GM18909 (cell line): Measurements from ENCODE around the gene UCKL1.
"Not testable (repeated sequence)": the region's sequence is repeated elsewhere in the genome, so short reads cannot be mapped to it uniquely, and the experiment has no call there.

Experiments
- ATAC-seq: cut with Tn5 transposase; IDR thresholded peaks from one replicate; pipeline ENCODE4 v1.9.1; 2021; ENCODE audit warnings: mild to moderate bottlenecking; ENCODE audit not compliant: unreplicated experiment, poor library complexity

Gene UCKL1

GRCh38 chr20:63973160-63973479, 16.9 kb upstream of the UCKL1 start:
- ATAC-seq, result no peak

DNA sequence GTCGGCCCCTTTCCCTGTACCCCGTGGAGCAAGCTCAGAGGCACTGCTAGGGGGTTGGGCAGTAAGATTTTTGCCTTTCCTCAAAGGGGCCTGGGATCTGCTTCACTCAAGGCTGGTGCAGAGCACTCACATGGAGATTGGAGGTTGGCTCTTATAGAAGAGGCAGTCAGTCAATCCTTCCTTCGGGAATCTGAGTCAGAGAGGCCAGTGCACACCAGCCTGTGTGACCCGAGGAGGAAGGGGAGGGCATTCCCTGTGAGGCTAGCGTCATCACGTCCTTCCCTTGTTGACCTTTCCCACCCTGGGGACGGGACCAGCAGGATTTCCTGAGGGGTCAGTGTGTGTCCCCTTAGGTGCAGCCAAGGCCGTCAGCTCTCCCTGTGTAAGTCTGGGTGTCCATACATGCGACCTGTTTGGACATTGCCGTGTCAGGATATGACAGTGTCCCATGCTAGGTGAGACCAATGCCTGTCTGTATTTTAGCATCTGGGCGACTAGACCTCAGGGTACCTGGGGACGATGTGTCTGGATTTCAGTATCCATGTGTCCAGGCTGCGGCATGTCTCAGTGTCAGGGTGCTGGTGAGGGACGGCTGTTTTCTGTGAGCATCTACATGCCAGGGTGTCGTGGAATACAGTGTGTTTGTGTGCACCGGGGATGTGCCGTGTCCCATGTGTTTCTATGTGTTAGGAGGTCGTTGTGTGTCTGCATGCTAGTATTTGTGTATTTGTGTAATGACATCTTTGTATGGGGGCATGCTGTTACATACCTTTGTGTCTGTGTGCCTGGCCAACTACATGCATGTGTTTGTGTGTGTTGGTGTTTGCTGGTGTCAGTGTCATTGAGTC, 16.3 kb upstream of the UCKL1 start:
- ATAC-seq, result no peak

DNA sequence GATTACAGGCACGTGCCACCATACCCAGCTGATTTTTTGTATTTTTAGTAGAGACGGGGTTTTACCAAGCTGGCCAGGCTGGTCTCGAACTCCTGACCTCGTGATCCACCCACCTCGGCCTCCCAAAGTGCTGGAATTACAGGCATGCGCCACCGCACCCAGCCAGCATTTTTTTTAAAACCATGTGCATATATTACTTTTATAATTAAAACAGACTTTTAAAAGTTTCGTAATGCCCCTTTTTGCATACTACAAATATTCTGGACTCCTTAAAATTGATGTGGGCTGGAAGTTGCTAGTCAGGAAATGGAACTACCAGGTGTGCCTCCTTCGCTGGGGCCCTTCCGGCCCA, 15.7 kb upstream of the UCKL1 start:
- not testable (repeated sequence) for ATAC-seq

DNA sequence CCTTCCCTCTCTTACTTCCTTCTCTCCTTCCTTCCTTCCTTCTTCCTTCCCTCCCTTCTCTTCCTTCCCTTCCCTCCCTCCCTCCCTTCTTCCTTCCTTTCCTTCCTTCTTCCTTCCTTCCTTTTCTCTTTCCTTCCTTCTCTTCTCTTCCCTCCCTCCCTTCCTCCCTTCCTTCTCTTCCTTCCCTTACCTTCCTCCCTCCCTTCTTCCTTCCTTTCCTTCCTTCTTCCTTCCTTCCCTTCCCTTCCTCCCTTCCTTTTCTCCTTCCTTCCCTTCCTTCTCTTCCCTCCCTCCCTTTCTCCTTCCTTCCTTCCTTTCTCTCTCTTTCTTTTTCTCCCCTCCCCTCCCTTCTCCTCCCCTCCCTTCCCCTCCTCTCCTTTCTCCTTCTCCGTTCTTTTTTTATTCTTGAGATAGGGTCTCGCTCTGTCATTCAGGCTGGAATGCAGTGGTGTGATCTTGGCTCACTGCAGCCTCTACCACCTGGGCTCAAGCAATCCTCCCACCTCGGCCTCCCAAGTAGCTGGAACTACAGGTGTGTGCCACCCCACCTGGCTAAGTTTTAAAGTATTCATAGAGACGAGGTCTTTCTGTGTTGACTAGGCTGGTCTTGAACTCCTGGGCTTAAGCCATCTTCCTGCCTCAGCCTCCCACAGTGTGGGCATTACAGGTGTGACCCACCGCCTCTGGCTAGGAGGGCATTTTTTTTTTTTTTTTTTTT, 14.7 kb upstream of the UCKL1 start:
- ATAC-seq, result no peak

DNA sequence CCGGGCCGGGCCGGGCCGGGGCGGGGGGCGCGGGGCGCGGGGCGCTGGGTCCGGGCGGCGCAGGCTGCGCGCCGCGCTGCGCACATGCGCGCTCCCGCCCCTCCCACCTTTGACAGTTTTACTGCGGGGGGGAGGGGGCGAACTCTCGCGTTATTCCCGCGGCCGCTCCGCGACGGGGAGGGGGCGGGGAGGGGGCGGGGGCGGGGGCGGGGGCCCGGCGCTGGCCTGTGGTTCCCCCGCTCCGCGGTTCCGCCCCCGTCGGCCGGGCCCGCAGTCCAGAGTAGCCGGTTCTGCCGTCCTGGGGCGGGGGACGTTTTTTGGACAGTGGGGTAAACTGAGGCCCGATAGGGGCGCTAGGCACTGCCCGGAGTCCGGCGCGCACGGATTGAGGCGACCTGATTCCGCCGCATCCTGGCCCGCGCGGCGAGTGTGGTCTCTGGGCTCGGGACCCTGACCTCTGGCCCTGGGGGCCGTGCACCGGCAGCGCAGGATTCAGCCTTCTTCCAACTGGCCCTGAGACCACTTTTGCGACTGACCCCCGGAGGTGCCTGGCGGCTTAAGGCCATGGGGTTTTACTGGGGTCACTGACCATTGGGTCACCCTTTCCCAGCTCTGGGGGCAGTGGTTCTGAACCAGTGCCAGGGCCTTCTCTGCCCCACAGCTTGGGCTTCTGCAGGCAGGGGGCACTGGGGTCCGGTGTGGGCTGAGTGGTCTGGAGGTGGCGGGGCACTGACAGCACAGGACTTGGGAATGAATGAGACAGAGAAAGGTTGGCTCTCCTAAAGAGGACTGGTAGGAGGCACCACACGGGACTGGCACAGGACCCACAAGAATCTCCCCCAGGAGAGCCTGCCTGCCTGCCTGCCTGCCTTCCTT, 13.9 kb upstream of the UCKL1 start, which contains the start of gene ZNF512B:
Gene ZNF512B (minus strand): TSS at position 93 of the 876 bp plus-strand sequence. CDS start 1,980 bp downstream, outside the sequence.
- no peak for ATAC-seq

- ATAC-seq, result no peak
Measured at GRCh38 chr20:63968928-63969760, 12.9 kb upstream of the UCKL1 start.

DNA sequence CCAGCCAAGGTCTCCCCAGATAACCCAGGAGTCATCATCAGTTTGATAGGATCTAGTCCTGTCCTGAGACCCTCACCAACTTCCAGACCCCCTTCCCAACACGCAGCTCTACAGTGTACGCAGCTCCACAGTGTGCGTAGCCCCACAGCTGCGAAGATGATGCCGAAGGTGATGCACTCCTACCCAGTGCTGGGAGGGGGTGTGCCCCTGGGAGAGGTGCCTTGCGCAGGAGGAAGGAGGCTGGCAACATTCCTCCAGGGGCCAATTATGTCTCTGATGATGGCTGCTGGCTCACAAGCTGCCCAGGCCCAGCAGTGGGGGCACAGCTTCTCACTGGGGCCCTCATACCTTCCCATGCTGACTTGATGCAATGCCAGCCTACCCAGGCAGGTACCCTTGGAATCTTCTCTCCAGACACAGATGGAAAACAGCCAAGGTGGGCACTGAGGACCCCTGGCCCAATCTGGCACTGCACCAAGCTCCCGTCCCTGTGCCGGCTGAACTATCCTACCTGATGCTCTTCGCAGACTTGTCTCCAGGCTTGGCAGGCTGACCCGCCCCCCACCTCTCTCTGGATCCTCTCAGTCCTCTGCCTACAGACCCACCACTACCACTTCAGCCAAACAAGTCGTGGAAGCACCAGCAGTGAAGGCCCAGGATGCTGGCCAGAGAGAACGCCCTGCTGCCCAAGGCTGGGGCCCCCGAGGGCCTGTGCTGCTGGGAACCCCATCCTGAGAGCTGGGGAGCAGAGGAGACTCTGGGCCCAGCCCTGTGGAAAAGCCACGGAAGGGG, 12.1 kb upstream of the UCKL1 start:
- no peak for ATAC-seq

DNA sequence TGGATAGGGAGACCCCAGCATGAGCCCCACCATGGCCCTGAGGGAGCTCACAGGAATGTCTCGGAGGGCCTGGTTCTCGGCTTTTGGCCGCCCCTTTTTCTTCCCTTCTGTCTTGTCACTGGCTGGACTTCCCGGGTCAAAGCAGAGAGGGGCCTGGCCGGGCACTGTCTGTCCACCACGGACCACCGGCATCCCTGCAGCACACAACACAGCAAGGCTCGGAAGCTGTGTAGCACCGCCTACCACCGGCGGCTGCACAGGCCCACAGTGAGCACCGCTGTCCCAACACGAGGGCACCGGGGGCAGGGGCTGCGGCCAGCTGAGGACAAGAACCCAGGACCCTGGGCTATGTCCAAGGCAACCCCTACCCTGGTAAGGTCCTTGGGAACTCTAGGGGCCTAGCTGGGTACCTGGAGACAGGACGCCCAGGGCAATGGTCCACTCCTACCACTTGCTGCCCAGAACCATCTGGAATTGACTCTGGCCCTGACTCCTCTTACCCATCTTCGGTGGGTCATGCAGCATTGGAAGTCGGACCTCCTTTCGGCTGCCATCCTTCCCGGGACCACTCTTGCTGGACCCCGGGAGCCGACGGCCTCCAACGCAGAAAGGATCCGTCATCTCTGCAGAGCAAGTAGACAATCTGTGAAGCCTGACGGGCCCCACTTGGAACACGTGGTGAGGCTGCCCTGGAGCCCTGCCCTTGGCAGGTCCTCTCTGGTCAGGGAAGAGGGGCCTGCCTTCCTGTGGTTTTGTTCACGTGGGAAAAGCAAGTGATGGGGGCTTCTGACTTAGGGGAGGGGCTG, 11.3 kb upstream of the UCKL1 start:
- no peak for ATAC-seq

- no peak for ATAC-seq
Measured at GRCh38 chr20:63966944-63967322, 10.7 kb upstream of the UCKL1 start.

DNA sequence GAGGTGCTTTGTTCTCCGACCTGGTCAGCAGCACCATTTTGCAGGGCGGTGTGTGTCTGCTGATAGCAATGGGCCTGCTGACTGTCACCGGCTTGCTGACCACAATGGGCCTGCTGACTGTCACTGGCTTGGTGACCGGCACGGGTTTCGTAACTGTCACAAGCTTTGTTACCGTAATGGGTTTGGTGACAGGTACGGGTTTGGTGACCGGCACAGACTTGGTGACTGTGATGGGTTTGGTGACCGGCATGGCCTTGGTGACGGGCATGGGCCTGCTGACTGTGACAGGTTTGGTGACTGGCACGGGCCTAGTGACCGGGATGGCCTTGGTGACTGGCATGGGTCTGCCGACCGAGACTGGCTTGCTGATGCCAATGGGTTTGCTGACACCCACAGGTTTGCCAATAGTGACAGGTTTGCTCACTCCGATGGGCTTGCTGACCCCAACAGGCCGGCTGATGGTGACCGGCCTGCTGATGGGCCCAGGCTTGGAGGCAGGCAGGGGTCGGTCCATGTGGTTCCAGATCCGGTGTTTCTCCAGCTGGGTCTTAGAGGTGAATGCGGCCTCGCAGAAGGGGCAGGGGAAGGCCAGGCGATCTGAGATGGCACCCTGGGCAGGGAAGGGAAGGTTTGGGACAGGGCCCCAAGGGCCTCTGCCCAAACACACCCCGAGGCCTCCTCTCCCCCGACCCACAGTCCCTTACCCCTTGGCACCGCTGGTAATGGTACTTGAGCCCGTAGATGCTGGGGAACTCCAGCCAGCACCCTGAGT, 10.1 kb upstream of the UCKL1 start:
- ATAC-seq, result no peak

DNA sequence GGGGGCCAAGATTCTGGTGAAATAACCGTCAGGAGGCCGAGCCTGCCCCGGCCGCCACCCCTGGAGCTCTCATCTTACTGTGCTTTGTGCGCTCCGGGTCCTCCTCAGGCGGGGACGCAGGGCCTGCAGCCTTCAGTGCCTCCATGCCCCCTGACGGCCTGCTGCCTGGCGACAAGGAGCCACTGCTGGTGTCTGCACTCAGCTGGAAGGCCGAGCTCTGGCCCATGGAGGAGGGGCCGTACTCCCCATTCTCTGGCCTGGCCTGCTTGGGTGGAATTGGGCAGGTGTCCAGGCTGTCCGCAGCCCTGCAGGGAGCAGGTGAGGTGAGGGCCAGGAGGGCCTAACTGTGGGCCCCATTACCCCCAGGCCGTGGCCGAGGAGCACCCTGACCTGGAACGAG, 8.2 kb upstream of the UCKL1 start:
- no peak for ATAC-seq

DNA sequence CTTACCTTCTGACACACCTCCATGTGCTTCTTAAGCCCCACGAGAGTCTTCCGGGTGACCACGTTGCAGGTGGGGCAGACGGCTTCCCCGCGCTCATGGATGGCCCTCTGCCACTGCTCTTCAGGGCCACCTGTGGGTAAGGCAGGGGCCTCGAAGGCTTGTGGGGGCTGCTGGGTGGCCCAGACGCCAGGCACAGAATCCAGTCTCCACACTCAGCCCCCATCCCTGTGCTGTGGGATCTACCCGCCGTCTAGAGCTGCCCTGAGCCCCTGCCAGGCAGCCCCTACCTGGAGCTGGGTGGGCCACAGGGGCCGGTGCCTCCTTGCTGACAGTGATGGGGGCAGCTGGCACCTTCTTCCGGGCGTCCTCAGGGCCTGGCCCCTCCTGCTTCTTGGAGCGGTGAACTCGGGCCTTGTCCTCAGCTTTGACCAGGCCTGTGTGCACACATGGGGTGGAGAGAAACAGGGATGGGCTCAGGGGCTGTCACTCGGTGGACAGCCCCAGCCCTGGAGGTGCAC, 7.6 kb upstream of the UCKL1 start:
- no peak for ATAC-seq

- no peak for ATAC-seq
Measured at GRCh38 chr20:63963348-63963741, 7.1 kb upstream of the UCKL1 start.

- no peak for ATAC-seq
Measured at GRCh38 chr20:63962426-63963347, 6.5 kb upstream of the UCKL1 start.

DNA sequence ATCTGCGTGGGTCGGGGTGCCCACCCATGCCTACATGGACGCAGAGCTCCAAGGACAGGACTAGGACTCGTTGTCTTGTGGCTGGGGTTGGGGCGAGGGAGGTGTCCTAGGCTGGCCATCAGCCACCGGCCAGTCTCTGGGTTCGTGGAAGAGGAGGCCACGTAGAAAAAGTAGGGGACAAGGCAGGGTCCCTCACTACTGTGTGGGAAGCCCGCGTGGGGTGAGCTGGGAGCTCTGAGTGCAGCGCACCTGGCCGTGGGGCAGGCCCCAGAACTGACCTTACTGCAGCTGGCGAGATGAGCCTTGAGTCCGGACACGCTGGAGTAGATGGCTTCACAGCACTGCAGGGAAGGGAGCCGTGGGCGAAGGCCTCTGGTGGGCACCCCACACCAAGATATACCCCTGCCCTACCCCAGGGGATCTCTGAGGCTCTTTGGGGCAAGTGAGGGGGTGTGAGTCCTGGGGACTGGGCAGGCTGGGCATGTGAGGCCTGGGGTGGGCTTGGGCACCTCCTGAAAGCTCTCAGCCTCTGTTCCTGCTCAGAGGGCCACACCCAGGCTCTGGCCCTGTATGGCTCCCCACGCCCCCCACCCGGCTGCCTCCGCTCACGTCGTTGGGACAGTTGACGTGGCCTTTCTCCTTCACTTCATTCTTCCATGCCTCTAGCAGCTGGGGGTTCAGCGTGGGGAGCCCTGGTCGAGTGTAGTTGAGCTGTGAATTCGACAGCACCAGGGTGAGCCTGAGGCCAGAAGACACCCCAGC, 5.6 kb upstream of the UCKL1 start:
- no peak for ATAC-seq
